ENCODE results near the gene PPP3CA.

The PPP3CA gene

GRCh38 chr4:101169044-101170014 lies 178.0 kb downstream of the PPP3CA start:
- peak; percentile 62 to 71 for DNase-seq

- no peak for DNase-seq
Measured at GRCh38 chr4:101163936-101164335, 183.4 kb downstream of the PPP3CA start.

- DNase-seq, result no peak
Measured at GRCh38 chr4:101162990-101163380, 184.3 kb downstream of the PPP3CA start.

GRCh38 chr4:101160792-101161592 lies 186.3 kb downstream of the PPP3CA start:
- DNase-seq, result no peak

- no peak for DNase-seq
Measured at GRCh38 chr4:101158507-101158906, 188.8 kb downstream of the PPP3CA start.

GRCh38 chr4:101158134-101158482 lies 189.2 kb downstream of the PPP3CA start:
- no peak for DNase-seq

GRCh38 chr4:101157415-101158133 lies 189.8 kb downstream of the PPP3CA start:
- no peak for DNase-seq

- no peak for DNase-seq
Measured at GRCh38 chr4:101156619-101157310, 190.6 kb downstream of the PPP3CA start.

GRCh38 chr4:101155945-101156344 lies 191.4 kb downstream of the PPP3CA start:
- DNase-seq, result no peak

GRCh38 chr4:101155368-101155767 lies 192.0 kb downstream of the PPP3CA start:
- no peak for DNase-seq

GRCh38 chr4:101153653-101154052 lies 193.7 kb downstream of the PPP3CA start:
- DNase-seq, result no peak

GRCh38 chr4:101152521-101152920 lies 194.8 kb downstream of the PPP3CA start:
- DNase-seq, result no peak

GRCh38 chr4:101148551-101148950 lies 198.8 kb downstream of the PPP3CA start:
- DNase-seq, result no peak

GRCh38 chr4:101147283-101147682 lies 200.0 kb downstream of the PPP3CA start:
- DNase-seq, result no peak

- DNase-seq, result no peak
Measured at GRCh38 chr4:101145021-101145420, 202.3 kb downstream of the PPP3CA start.

GRCh38 chr4:101142259-101142658 lies 205.1 kb downstream of the PPP3CA start:
- no peak for DNase-seq

- DNase-seq, result no peak
Measured at GRCh38 chr4:101141855-101142254, 205.5 kb downstream of the PPP3CA start.

- DNase-seq, result no peak
Measured at GRCh38 chr4:101141230-101141629, 206.1 kb downstream of the PPP3CA start.

GRCh38 chr4:101140228-101140627 lies 207.1 kb downstream of the PPP3CA start:
- no peak for DNase-seq

GRCh38 chr4:101136373-101137370 lies 210.7 kb downstream of the PPP3CA start:
- no peak for DNase-seq

- DNase-seq, result no peak
Measured at GRCh38 chr4:101135371-101136010, 211.8 kb downstream of the PPP3CA start.
